Stimulated activated CD8-positive, alpha-beta memory T cell treated with anti-CD3 and anti-CD28 coated beads, Interleukin-2, amount 100 ng/mL, for 1 hour (primary cell): ENCODE data around the gene GPR55.

Experiments used
- DNase-seq, 2 donors: peaks; one replicate each; pipeline ENCODE4 v3.0.0-alpha.2; 2020; ENCODE audit warnings: low read depth in 2 of 2

GPR55 gene

DNA sequence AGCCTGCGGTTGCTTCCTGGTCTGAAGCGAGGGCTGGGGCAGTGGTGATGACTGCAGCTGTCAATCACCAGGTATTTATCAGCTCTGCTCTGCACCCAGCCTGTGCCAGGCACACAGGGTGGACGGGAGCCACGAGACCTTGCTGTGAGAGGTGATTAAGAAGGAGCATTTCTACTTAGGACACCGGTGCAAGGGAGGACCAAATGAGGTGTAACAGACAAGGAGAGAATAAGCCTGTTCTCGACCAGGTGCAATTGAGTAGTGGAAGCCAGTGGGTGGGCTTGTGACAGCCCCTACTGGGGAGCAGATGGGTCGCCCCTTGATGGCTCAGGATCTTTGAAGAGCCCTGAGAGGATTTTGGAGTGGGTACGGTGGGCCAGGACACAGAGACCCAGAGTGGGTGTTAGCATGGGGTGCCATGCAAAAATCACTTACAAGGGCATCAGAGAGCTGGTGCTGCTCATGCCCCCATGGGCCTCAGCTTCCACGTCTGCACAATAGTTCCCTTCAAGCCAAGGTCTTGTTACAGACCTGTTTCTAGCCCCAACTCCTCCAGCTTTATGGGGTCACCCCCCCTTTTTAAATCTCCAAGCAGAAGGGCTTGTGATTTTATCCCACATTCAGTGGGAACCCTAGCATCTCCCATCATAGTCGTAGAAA, 24.6 kb downstream of the GPR55 start:
- no peak for DNase-seq

DNA sequence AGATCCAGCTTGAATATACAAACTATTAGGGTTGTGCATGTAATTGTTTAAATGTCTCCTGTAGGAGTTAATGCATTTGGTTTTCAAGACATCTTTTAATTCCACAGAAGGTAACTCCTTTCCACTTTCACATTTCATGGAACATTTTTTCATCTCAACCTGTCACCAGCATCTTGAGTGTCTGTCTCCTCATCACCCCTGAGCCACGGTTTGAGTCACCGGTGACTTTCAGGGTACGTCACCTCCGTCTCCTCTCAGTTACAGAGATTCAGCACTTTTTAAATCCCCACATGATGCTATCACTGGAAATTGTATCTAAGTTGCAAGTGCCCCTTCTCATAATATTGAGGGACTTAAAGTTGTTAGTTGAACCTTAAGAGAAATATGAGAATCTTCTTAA, 25.3 kb downstream of the GPR55 start:
- no peak for DNase-seq

GRCh38 chr2:230899287-230899686, 25.8 kb downstream of the GPR55 start:
- DNase-seq, result no peak

GRCh38 chr2:230898713-230899091, 26.3 kb downstream of the GPR55 start:
- no peak for DNase-seq

DNA sequence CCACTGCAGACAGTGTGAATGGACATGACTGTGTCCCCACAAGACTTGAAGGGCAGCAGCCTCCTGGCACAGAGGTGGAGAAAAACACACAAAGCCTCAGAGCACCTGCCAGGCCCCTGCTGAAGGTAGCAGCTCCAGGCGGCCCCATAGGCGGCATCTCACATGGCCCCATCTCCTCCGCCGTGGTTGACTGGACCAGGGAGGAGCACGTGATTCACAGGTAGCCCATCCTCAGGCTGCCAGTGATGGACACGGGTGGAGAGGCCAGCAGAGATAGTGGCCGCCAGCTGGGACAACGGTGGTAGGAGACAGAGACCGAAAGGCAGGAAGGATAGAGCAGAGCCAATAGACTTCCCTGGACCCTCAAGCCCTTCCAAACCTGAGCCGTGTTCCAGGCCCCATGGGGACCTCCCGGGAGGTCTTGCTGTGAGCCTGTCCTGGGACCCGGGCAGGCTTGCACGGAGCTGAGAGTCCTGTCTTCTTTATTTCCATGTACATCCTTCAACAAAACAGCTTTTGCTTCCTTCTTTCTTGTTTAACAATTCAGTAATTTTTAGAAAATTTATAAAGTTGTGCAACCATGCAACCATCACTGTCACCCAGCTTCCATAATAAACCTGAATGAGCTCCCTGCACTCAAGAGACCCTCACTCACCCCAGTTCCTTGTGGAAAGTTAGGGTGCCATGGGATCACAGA, 26.9 kb downstream of the GPR55 start:
- no peak for DNase-seq

GRCh38 chr2:230896346-230897115, 28.5 kb downstream of the GPR55 start:
- DNase-seq, result no peak

DNA sequence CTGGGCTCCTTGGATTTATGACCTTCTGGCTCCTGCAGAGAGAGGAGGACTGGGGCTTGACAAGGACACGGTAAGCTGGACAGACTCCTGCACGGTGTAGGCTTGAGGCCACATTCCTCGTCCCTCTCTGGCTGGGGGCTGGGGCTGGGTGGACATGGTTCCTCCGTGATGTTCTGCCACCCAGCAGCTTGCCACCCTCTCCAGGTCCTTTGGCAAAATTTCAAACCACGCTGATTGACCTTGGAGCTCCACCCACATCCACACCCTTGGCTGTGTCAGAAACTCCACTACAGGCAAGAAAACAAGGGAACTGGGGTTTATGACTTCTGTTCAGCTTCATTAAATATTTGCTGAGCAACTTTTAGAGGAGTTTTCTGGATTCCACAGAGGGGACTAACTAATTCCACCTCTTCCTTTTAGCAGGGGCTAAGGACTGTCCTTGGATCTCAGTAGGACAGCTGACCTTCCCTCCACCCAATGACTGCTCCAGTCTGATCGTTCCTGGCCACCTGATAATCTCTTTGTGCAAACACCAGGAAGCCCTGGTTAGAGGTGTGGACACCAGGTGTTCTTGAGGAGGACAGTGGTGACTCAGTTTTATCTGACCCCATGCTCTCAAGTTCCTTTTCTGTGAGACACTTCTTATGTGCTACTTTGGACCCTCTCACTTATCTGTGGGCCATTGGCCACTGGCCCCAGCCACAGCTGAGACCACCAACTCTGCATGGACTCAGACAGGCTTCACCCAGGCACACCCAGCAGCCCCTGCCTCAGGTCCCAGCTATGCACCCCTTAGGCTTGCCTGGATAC, 29.3 kb downstream of the GPR55 start:
- no peak for DNase-seq

DNA sequence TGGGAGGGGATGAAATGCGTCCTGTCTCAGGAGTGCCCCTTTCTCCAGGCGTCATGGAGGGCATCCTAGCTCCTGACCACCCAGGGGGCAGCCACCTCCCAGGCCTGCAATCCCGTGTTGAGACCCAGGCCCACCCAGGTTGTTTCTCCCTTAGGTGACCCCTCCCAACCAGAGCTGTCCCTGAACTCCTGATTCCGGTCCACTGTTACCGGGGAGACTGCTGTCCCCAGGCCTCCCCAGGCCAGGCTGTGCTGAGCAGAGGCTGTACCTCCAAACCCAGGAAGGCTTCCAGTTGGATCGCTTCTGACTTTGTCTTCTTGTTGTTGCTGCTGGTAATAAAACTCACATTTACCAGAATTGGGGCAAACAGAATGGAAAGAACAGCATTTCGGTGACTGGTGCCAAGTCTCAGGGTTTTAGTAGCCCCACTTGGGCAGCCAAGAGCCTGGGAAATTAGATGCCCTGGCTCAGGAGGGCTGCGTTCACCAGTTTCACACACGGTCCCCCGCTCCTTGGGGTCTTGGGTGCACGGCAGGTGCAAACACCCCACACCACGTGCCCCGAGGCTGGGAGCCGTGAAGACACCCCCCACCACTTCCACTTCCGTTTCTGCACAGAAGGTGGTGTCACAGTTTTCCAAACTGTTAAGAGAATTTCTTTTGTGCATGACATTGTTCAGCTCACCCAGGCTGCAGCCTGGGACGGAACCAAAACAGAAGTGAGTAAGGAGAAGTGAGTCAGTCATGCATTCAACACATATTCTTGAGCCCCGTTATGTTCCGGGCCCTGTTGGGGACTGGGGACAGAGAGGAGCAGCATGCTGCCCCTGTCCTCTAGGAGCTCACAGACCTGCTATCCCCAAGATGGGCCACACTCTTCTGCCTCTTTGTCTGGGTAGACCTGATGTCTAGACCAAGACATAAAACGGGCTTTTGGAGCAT, 30.9 kb downstream of the GPR55 start:
- no peak for DNase-seq

- DNase-seq, result no peak
Measured at GRCh38 chr2:230893338-230893737, 31.7 kb downstream of the GPR55 start.

- DNase-seq, result no peak
Measured at GRCh38 chr2:230891509-230891908, 33.5 kb downstream of the GPR55 start.

- DNase-seq, result no peak
Measured at GRCh38 chr2:230891064-230891463, 34.0 kb downstream of the GPR55 start.

DNA sequence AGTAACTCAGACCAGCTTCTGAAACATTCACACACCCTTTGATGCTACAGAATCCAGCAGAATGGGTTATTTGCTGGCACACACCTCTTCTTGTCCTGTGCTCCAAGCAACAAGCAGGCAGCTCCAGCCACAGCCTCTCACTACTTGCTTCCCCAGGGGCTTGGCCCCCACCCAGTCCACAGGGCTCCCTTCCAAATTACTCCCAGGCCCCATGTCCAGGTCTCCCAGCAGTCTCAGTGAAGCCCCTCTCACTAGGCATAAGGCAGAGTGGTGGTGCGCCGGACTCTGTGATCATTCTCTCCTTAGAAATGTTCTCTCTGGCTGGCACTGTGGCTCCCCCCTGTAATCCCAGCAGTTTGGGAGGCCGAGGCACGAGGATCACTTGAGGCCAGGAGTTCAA, 34.4 kb downstream of the GPR55 start:
- no peak for DNase-seq

DNA sequence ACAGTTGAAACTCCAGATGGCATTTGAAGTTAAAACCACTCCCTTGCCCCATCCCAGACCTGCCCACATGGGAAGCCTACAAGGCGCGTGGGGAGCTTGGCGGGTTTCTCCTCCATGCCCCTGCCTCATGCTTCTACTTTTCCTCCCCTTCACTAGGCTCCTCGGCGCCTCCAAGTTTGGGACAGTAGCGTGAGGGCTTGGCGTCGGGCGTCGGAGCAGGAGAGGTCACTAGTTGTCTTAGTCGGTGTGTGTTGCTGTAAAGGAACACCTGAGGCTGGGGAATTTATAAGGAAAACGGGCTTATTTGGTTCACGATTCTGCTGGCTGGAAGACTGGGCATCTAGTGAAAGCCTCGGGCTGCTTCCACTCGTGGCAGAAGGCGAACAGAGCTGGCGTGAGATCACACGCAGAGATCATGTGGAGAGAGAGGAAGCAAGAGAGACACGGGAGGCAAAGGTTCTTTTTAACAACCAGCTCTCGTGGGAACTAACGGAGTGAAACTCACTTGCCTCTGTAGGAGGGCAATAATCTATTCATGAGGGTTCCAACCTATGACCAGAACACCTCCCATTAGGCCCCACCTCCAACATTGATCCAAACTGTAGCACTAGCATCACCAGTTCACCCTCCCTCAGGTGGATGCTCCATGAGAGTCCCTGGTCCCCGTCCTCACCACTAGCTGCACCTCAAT, 35.0 kb downstream of the GPR55 start:
- DNase-seq, result no peak

- no peak for DNase-seq
Measured at GRCh38 chr2:230888824-230889400, 36.1 kb downstream of the GPR55 start.

GRCh38 chr2:230887342-230887741, 37.7 kb downstream of the GPR55 start:
- DNase-seq, result no peak

GRCh38 chr2:230886671-230887071, 38.4 kb downstream of the GPR55 start:
- DNase-seq, result no peak

DNA sequence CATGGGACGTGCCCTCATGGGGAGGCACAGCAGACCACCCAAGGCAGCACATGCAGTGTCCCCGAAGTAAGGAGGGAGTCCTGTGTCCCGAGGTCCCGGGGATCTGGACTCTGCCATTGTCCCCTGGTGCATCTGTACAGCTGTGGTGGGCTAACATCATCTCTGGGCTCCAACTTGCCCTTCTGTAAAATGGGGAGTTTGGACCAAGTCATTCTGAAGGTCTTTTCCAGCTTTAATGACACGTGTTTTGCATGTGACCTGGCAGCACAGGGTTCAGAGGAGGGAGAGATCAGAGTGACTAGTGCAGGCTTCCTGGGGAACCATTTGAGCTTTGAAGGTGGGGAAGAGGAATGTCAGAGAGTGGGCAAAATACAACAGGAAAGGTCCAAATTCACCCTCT, 38.8 kb downstream of the GPR55 start:
- no peak for DNase-seq

DNA sequence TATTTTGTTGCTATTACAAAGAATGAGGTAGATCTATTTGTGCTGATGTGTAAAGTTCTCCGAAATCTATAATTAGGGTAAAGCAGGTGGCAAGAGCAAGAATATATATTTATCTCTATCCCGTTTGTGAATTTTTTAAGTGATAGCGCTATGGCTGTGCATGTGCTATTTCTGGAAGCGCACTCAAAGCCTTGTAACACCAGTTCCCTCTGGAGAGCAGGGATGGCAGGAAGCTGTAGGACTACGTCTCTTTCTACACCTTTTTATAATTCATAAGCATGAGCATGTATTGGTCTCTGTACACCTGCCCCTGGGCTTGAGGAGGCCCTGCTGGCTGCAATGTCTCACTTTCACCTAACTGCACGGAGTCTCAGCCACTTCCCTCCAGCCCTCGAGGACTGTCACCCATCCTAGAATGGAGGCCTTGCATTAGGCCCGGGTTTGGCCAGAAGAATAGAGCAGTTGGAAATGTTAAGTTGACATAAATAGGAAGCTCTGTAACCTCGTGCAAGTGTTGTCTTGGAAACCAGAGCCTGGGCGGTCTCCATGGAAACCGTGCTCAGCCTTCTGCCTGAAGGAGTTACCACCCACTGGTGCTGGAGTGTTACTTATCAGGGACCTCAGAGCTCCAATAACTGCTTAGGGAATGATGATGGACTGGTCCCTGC, 39.4 kb downstream of the GPR55 start:
- no peak for DNase-seq

GRCh38 chr2:230881840-230882239, 43.2 kb downstream of the GPR55 start:
- no peak for DNase-seq
